Stimulated activated naive CD8-positive, alpha-beta T cell treated with anti-CD3 and anti-CD28 coated beads, Interleukin-15, Interleukin-2, amounts not matched to agents 100 ng/mL and 50 ng/mL, for 24 hours (primary cell): Measurements from ENCODE around the gene WSCD1.

Experiments used
- H3K27ac Mint-ChIP-seq: one replicate; pipeline ENCODE4 v1.8.0; 2021; ENCODE audit warnings: mild to moderate bottlenecking, mixed read lengths
- H3K27me3 Mint-ChIP-seq: one replicate; pipeline ENCODE4 v1.8.0; 2021; ENCODE audit warnings: mixed read lengths
- H3K36me3 Mint-ChIP-seq: one replicate; pipeline ENCODE4 v1.8.0; 2021; ENCODE audit warnings: low read depth, mixed read lengths
- H3K4me1 Mint-ChIP-seq: one replicate; pipeline ENCODE4 v1.8.0; 2021; ENCODE audit warnings: low read depth, mixed read lengths
- H3K4me3 Mint-ChIP-seq: one replicate; pipeline ENCODE4 v1.8.0; 2021; ENCODE audit warnings: mild to moderate bottlenecking, mixed read lengths
- H3K9me3 Mint-ChIP-seq: one replicate; pipeline ENCODE4 v1.8.0; 2021; ENCODE audit warnings: mixed read lengths

Gene WSCD1

GRCh38 chr17:6069539-6070429 lies at the start of gene WSCD1:
Gene WSCD1, plus strand, starts transcription at chr17:6070379. Its CDS starts 10,280 bp downstream, at chr17:6080659.
- Mint-ChIP-seq H3K9me3 (no peaks in the 10 kb centered on the region), H3K27me3 (peaks cover 65% of the 10 kb centered on the region), H3K4me3 (peak within 1 kb of the TSS; percentile 68), H3K27ac (no peak within 1 kb of the TSS), H3K36me3 (peaks cover 3% of the 10 kb centered on the region), H3K4me1 (peaks cover 13% of the 10 kb centered on the region)

GRCh38 chr17:6021011-6021400 lies 49.2 kb upstream of the WSCD1 start:
- peaks cover 28% of the 10 kb centered on the region for H3K4me1 Mint-ChIP-seq
- H3K36me3 Mint-ChIP-seq = no peaks in the 10 kb centered on the region
- H3K9me3 Mint-ChIP-seq = no peaks in the 10 kb centered on the region
- H3K27me3 Mint-ChIP-seq = peaks cover 28% of the 10 kb centered on the region
- no peak overlapping the region for H3K4me3 Mint-ChIP-seq
- no peak overlapping the region for H3K27ac Mint-ChIP-seq

GRCh38 chr17:6021627-6022026 lies 48.6 kb upstream of the WSCD1 start:
- H3K9me3 Mint-ChIP-seq = no peaks in the 10 kb centered on the region
- no peak overlapping the region for H3K27ac Mint-ChIP-seq
- H3K27me3 Mint-ChIP-seq = peaks cover 28% of the 10 kb centered on the region
- H3K36me3 Mint-ChIP-seq = no peaks in the 10 kb centered on the region
- H3K4me3 Mint-ChIP-seq = no peak overlapping the region
- peaks cover 28% of the 10 kb centered on the region for H3K4me1 Mint-ChIP-seq

- Mint-ChIP-seq H3K4me3 (no peak overlapping the region), H3K4me1 (peaks cover 28% of the 10 kb centered on the region), H3K27me3 (peaks cover 27% of the 10 kb centered on the region), H3K36me3 (no peaks in the 10 kb centered on the region), H3K9me3 (no peaks in the 10 kb centered on the region), H3K27ac (no peak overlapping the region)
Measured at GRCh38 chr17:6023036-6023831, 46.9 kb upstream of the WSCD1 start.

GRCh38 chr17:6024576-6024975 lies 45.6 kb upstream of the WSCD1 start:
- H3K27me3 Mint-ChIP-seq = peaks cover 34% of the 10 kb centered on the region
- no peak overlapping the region for H3K4me3 Mint-ChIP-seq
- H3K36me3 Mint-ChIP-seq = no peaks in the 10 kb centered on the region
- no peaks in the 10 kb centered on the region for H3K9me3 Mint-ChIP-seq
- no peak overlapping the region for H3K27ac Mint-ChIP-seq
- peaks cover 26% of the 10 kb centered on the region for H3K4me1 Mint-ChIP-seq

GRCh38 chr17:6027342-6028024 lies 42.7 kb upstream of the WSCD1 start:
- Mint-ChIP-seq H3K36me3 (no peaks in the 10 kb centered on the region), H3K9me3 (no peaks in the 10 kb centered on the region), H3K4me1 (no peaks in the 10 kb centered on the region), H3K27ac (no peak overlapping the region), H3K27me3 (peaks cover 29% of the 10 kb centered on the region), H3K4me3 (no peak overlapping the region)

GRCh38 chr17:6028294-6028693 lies 41.9 kb upstream of the WSCD1 start:
- H3K9me3 Mint-ChIP-seq = no peaks in the 10 kb centered on the region
- peaks cover 29% of the 10 kb centered on the region for H3K27me3 Mint-ChIP-seq
- no peak overlapping the region for H3K4me3 Mint-ChIP-seq
- no peaks in the 10 kb centered on the region for H3K36me3 Mint-ChIP-seq
- H3K4me1 Mint-ChIP-seq = no peaks in the 10 kb centered on the region
- no peak overlapping the region for H3K27ac Mint-ChIP-seq

- H3K27ac Mint-ChIP-seq = no peak overlapping the region
- no peaks in the 10 kb centered on the region for H3K4me1 Mint-ChIP-seq
- no peaks in the 10 kb centered on the region for H3K9me3 Mint-ChIP-seq
- no peaks in the 10 kb centered on the region for H3K36me3 Mint-ChIP-seq
- no peak overlapping the region for H3K4me3 Mint-ChIP-seq
- peaks cover 10% of the 10 kb centered on the region for H3K27me3 Mint-ChIP-seq
Measured at GRCh38 chr17:6035801-6036394, 34.3 kb upstream of the WSCD1 start.

GRCh38 chr17:6040504-6040903 lies 29.7 kb upstream of the WSCD1 start:
- no peaks in the 10 kb centered on the region for H3K9me3 Mint-ChIP-seq
- H3K4me1 Mint-ChIP-seq = no peaks in the 10 kb centered on the region
- H3K36me3 Mint-ChIP-seq = no peaks in the 10 kb centered on the region
- H3K4me3 Mint-ChIP-seq = no peak overlapping the region
- H3K27ac Mint-ChIP-seq = no peak overlapping the region
- peaks cover 6% of the 10 kb centered on the region for H3K27me3 Mint-ChIP-seq

- H3K27ac Mint-ChIP-seq = no peak overlapping the region
- no peaks in the 10 kb centered on the region for H3K36me3 Mint-ChIP-seq
- H3K9me3 Mint-ChIP-seq = no peaks in the 10 kb centered on the region
- no peak overlapping the region for H3K4me3 Mint-ChIP-seq
- no peaks in the 10 kb centered on the region for H3K4me1 Mint-ChIP-seq
- peaks cover 6% of the 10 kb centered on the region for H3K27me3 Mint-ChIP-seq
Measured at GRCh38 chr17:6041246-6041645, 28.9 kb upstream of the WSCD1 start.

GRCh38 chr17:6043405-6043804 lies 26.8 kb upstream of the WSCD1 start:
- Mint-ChIP-seq H3K27me3 (peaks cover 6% of the 10 kb centered on the region), H3K27ac (no peak overlapping the region), H3K9me3 (no peaks in the 10 kb centered on the region), H3K36me3 (no peaks in the 10 kb centered on the region), H3K4me1 (no peaks in the 10 kb centered on the region), H3K4me3 (no peak overlapping the region)

GRCh38 chr17:6044261-6044660 lies 25.9 kb upstream of the WSCD1 start:
- Mint-ChIP-seq H3K27ac (no peak overlapping the region), H3K36me3 (no peaks in the 10 kb centered on the region), H3K27me3 (peaks cover 6% of the 10 kb centered on the region), H3K4me1 (no peaks in the 10 kb centered on the region), H3K4me3 (no peak overlapping the region), H3K9me3 (no peaks in the 10 kb centered on the region)

GRCh38 chr17:6045621-6046357 lies 24.4 kb upstream of the WSCD1 start:
- no peaks in the 10 kb centered on the region for H3K4me1 Mint-ChIP-seq
- H3K27ac Mint-ChIP-seq = no peak overlapping the region
- no peaks in the 10 kb centered on the region for H3K9me3 Mint-ChIP-seq
- H3K4me3 Mint-ChIP-seq = no peak overlapping the region
- H3K36me3 Mint-ChIP-seq = no peaks in the 10 kb centered on the region
- H3K27me3 Mint-ChIP-seq = peaks cover 6% of the 10 kb centered on the region

- no peak overlapping the region for H3K27ac Mint-ChIP-seq
- peaks cover 9% of the 10 kb centered on the region for H3K27me3 Mint-ChIP-seq
- no peaks in the 10 kb centered on the region for H3K4me1 Mint-ChIP-seq
- H3K9me3 Mint-ChIP-seq = no peaks in the 10 kb centered on the region
- H3K4me3 Mint-ChIP-seq = no peak overlapping the region
- no peaks in the 10 kb centered on the region for H3K36me3 Mint-ChIP-seq
Measured at GRCh38 chr17:6046431-6046830, 23.7 kb upstream of the WSCD1 start.
